Measurements from ENCODE around the gene ZFY. TPM values are rescaled to one million over a fixed set of nuclear protein-coding genes. Genes with fewer than 3 reads are reported as not detected.

The ZFY gene
- total and polyA plus RNA-seq, 2 of the 4 experiments (the other 2 are of a cell fraction): not detected

- H3K56ac ChIP-seq (ENCODE audit: extremely low read depth, insufficient read depth, low read length): no peak overlapping the region
- H2BK15ac ChIP-seq (ENCODE audit: low read depth, low read length): no peak overlapping the region
- H2BK120ac ChIP-seq (ENCODE audit: low read depth, low read length): no peak overlapping the region
- no peak overlapping the region for H3K4ac ChIP-seq (ENCODE audit: low read depth, low read length)
- H3K27ac ChIP-seq (ENCODE audit: insufficient read depth, low read length): no peak overlapping the region
- no peaks in the 10 kb centered on the region for H4K20me1 ChIP-seq (ENCODE audit: insufficient read depth, low read length)
- no peaks in the 10 kb centered on the region for H3K79me1 ChIP-seq (ENCODE audit: low read depth in 1 of 2, low read length in 2 of 2)
- no peak overlapping the region for H2BK5ac ChIP-seq (ENCODE audit: low read depth, low read length, poor library complexity, severe bottlenecking)
- intact Hi-C loops (cut with micrococcal nuclease): no loop called here
- no peak overlapping the region for H3K4me3 ChIP-seq (ENCODE audit: insufficient read depth, low read depth, low read length)
- H2AK9ac ChIP-seq (replicated peaks; ENCODE audit: low read depth, low read length, poor library complexity): no peak overlapping the region
- dilution Hi-C loops (cut with HindIII; ENCODE audit: low sequenced_read_pairs, unreplicated experiment): no loop called here
- POLR2A ChIA-PET (ENCODE audit: unreplicated experiment): no interaction called here
- H4K91ac ChIP-seq (ENCODE audit: insufficient read depth, low read depth, low read length): no peak overlapping the region
- H3K36me3 ChIP-seq (ENCODE audit: control insufficient read depth, insufficient read depth, low read length): no peaks in the 10 kb centered on the region
- H3K27me3 ChIP-seq (ENCODE audit: control insufficient read depth, insufficient read depth, low read length): no peaks in the 10 kb centered on the region
- no peak overlapping the region for H3K18ac ChIP-seq (ENCODE audit: low read depth, low read length)
- no peaks in the 10 kb centered on the region for H3K9me1 ChIP-seq (ENCODE audit: insufficient read depth, low read length)
- H3K23ac ChIP-seq (ENCODE audit: low read depth, low read length): no peak overlapping the region
- TF ChIP-seq SMC3 (IDR thresholded peaks at IDR 0.05; ENCODE audit: low read depth, low read length) (no peak), POLR2A (IDR thresholded peaks at IDR 0.05; ENCODE audit: low read depth, low read length) (no peak), MAFK (IDR thresholded peaks at IDR 0.05; ENCODE audit: low read depth, low read length) (no peak), ELK1 (IDR thresholded peaks at IDR 0.05; ENCODE audit: borderline replicate concordance, low read depth, low read length) (no peak), CEBPB (IDR thresholded peaks at IDR 0.05; ENCODE audit: low read depth, low read length) (no peak), CTCF (conservative IDR thresholded peaks at IDR 0.05; ENCODE audit: low read depth, low read length) (no peak), RCOR1 (IDR thresholded peaks at IDR 0.05; ENCODE audit: insufficient replicate concordance, low read length) (no peak), USF2 (IDR thresholded peaks at IDR 0.05; ENCODE audit: low read depth, low read length) (no peak), MAZ (IDR thresholded peaks at IDR 0.05; ENCODE audit: borderline replicate concordance, low read depth, low read length) (no peak), RAD21 (IDR thresholded peaks at IDR 0.05; ENCODE audit: low read length) (no peak)
- H3K9me3 ChIP-seq (ENCODE audit: control insufficient read depth, insufficient read depth, low read length): no peaks in the 10 kb centered on the region
- H3K9ac ChIP-seq (ENCODE audit: low read depth, low read length): no peak overlapping the region
- no TSS peak for BruUV-seq (replicated peaks)
- DNase-seq: no peak
- no peak for ATAC-seq (ENCODE audit: low read depth)
- H3K4me1 ChIP-seq (ENCODE audit: control insufficient read depth, insufficient read depth, low read length): no peaks in the 10 kb centered on the region
- no peak overlapping the region for H4K8ac ChIP-seq (ENCODE audit: low read depth in 2 of 2, low read length in 2 of 2)
- H3K14ac ChIP-seq (replicated peaks; ENCODE audit: low read depth, low read length): no peak overlapping the region
- H2AK5ac ChIP-seq (ENCODE audit: low read depth, low read length): no peak overlapping the region
- no peak overlapping the region for H3K4me2 ChIP-seq (ENCODE audit: low read depth, low read length)
- in situ Hi-C loops (cut with MboI; ENCODE audit: low sequenced_read_pairs): no loop called here
- H2AFZ ChIP-seq (replicated peaks; ENCODE audit: low read length, poor library complexity): no peak overlapping the region
- CTCF ChIA-PET: no interaction called here
- H4K5ac ChIP-seq (ENCODE audit: low read depth, low read length): no peak overlapping the region
- H2BK20ac ChIP-seq (ENCODE audit: low read depth, low read length): no peak overlapping the region
Measured at GRCh38 chrY:3002190-3002589, 67.0 kb downstream of the ZFY start.

All from IMR-90 (cell line).